ENCODE data around the gene WDR87. TPM values are rescaled to one million over a fixed set of nuclear protein-coding genes. Genes with fewer than 3 reads are reported as not detected.

Gene WDR87
- total and polyA plus RNA-seq, 10 of the 15 experiments (the other 5 are each of a cell fraction or from before 2014, with no cell fraction given) = not detected

GRCh38 chr19:37950471-37951175, 44.2 kb upstream of the WDR87 start:
- H3K9me3 ChIP-seq (replicated peaks; ENCODE audit: control insufficient read depth, insufficient read depth, low read length) = no peaks in the 10 kb centered on the region; the same call in 1 of the 3 replicates
- ChIA-PET RAD21 (ENCODE audit: unreplicated experiment) (interaction anchor here (0.6 to 1.3 kb wide), 5 partner anchors 13 to 452 kb away, joined by 3 read pairs; partner anchors contain the start of gene FAM98C), CTCF (interaction anchor here (1.0 to 1.6 kb wide), 5 partner anchors 12 to 43 kb away, joined by 4 to 7 read pairs (median 5); partner anchors contain the start of gene SIPA1L3), POLR2A (interaction anchor here (0.5 to 1.9 kb wide), 7 partner anchors 18 to 1583 kb away, joined by 3 to 7 read pairs (median 5); no protein-coding TSS in a partner anchor), SMC1A (ENCODE audit: uncharacterized antibody, unreplicated experiment) (interaction anchor here (1.0 to 3.7 kb wide), 3 partner anchors 10 to 19 kb away, joined by 4 to 22 read pairs (median 6); no protein-coding TSS in a partner anchor)
- FAIRE-seq (no peak), DNase-seq (ENCODE audit: low read depth, low spot score) (no peak), ATAC-seq (no peak)
- H3K4me1 ChIP-seq (ENCODE audit: control insufficient read depth, insufficient read depth, low read length) = peaks cover 25% of the 10 kb centered on the region
- no TSS peak for BruUV-seq (replicated peaks)
- H3K27ac ChIP-seq (ENCODE audit: control insufficient read depth, insufficient read depth) = peak overlapping the region; percentile 77; the same call in 1 of the 2 replicates
- in situ Hi-C loops (cut with MboI) = no loop called here
- intact Hi-C loops (cut with micrococcal nuclease; ENCODE audit: unreplicated experiment) = no loop called here
- H3K4me3 ChIP-seq = peak overlapping the region; percentile 12; the same call in 1 of the 2 replicates
- no peaks in the 10 kb centered on the region for H4K20me1 ChIP-seq (ENCODE audit: control insufficient read depth, insufficient read depth)
- peaks cover 3 to 9% of the 10 kb centered on the region in 2 experiments; a peak in 3 of 4 replicates for H3K36me3 ChIP-seq (ENCODE audit: control insufficient read depth in 2 of 2, insufficient read depth in 2 of 2, low read length in 1 of 2)
- H3K27me3 ChIP-seq (replicated peaks in 1 of 2; ENCODE audit: control insufficient read depth in 2 of 2, insufficient read depth in 2 of 2, low read length in 1 of 2) = no peaks in the 10 kb centered on the region
- no peak overlapping the region for H3K9ac ChIP-seq (ENCODE audit: control insufficient read depth, insufficient read depth, low read length)
- H3K4me2 ChIP-seq (ENCODE audit: control insufficient read depth, insufficient read depth) = no peak overlapping the region
- H2AFZ ChIP-seq (ENCODE audit: control insufficient read depth, low read depth, low read length) = no peak overlapping the region
- peaks cover 53% of the 10 kb centered on the region for H3K79me2 ChIP-seq (ENCODE audit: control insufficient read depth, insufficient read depth, low read length)
- WGBS (ENCODE audit: insufficient coverage, insufficient replicate concordance, low lambda C conversion rate, missing lambda C conversion rate) = 88% methylated on average over 24 of the region's 25 CpGs
- TF ChIP-seq MYC (IDR thresholded peaks at IDR 0.05; ENCODE audit: insufficient read depth, insufficient read length, insufficient replicate concordance, low read length, severe bottlenecking) = no peak
- no peak for TF ChIP-seq SPI1 (IDR thresholded peaks at IDR 0.05; ENCODE audit: borderline replicate concordance, insufficient read depth, low read depth, low read length)
- no peak for TF ChIP-seq BCL3 (IDR thresholded peaks at IDR 0.05; ENCODE audit: borderline replicate concordance, insufficient read depth, low read depth, low read length, poor library complexity, severe bottlenecking)
- TF ChIP-seq CREB1 (IDR thresholded peaks at IDR 0.05; ENCODE audit: low read depth) = no peak
- no peak for TF ChIP-seq NR2F1 (conservative IDR thresholded peaks at IDR 0.05)
- TF ChIP-seq SUPT20H (IDR thresholded peaks at IDR 0.05; ENCODE audit: borderline replicate concordance, control insufficient read depth, low read depth, low read length) = no peak
- no peak for TF ChIP-seq EP300 (IDR thresholded peaks at IDR 0.05; ENCODE audit: borderline replicate concordance in 1 of 2, control insufficient read depth in 1 of 2, low read depth in 2 of 2, low read length in 2 of 2)
- no peak for TF ChIP-seq CREM (IDR thresholded peaks at IDR 0.05; ENCODE audit: low read depth)
- no peak for TF ChIP-seq PML (IDR thresholded peaks at IDR 0.05; ENCODE audit: low read length)
- TF ChIP-seq SKIL (IDR thresholded peaks at IDR 0.05; ENCODE audit: low read depth, poor library complexity, severe bottlenecking) = no peak
- TF ChIP-seq ETV6 (conservative IDR thresholded peaks at IDR 0.05 in 1 of 2, IDR thresholded peaks at IDR 0.05 in 1 of 2; ENCODE audit: borderline replicate concordance in 1 of 2, low read depth in 1 of 2) = no peak
- no peak for TF ChIP-seq PAX8 (IDR thresholded peaks at IDR 0.05)
- no peak for TF ChIP-seq SMC3 (IDR thresholded peaks at IDR 0.05; ENCODE audit: borderline replicate concordance, low read length)
- TF ChIP-seq CBX5 (IDR thresholded peaks at IDR 0.05; ENCODE audit: low read depth) = no peak
- no peak for TF ChIP-seq HDAC2 (IDR thresholded peaks at IDR 0.05)
- TF ChIP-seq NFIC (IDR thresholded peaks at IDR 0.05; ENCODE audit: low read depth, low read length) = no peak
